Lower leg skin (tissue), 3 donors: ENCODE measurements around the gene APOL2.

ENCODE experiments used
- POLR2A ChIP-seq, 2 donors: fragments of 450-650 bp; IDR thresholded peaks; one replicate each; pipeline ENCODE4 v1.6.1; 2016 to 2017; ENCODE audit warnings: antibody characterized with exemption in 2 of 2, mild to moderate bottlenecking in 1 of 2, moderate library complexity in 1 of 2
- TF ChIP-seq, protein P1 (sequence below), 3 donors: fragments of 450-650 bp; IDR thresholded peaks; one replicate each; pipeline ENCODE4 v1.5.1; 2016; ENCODE audit warnings: antibody characterized with exemption in 3 of 3, mild to moderate bottlenecking in 3 of 3, moderate library complexity in 2 of 3

- TF ChIP-seq, protein P1, sequence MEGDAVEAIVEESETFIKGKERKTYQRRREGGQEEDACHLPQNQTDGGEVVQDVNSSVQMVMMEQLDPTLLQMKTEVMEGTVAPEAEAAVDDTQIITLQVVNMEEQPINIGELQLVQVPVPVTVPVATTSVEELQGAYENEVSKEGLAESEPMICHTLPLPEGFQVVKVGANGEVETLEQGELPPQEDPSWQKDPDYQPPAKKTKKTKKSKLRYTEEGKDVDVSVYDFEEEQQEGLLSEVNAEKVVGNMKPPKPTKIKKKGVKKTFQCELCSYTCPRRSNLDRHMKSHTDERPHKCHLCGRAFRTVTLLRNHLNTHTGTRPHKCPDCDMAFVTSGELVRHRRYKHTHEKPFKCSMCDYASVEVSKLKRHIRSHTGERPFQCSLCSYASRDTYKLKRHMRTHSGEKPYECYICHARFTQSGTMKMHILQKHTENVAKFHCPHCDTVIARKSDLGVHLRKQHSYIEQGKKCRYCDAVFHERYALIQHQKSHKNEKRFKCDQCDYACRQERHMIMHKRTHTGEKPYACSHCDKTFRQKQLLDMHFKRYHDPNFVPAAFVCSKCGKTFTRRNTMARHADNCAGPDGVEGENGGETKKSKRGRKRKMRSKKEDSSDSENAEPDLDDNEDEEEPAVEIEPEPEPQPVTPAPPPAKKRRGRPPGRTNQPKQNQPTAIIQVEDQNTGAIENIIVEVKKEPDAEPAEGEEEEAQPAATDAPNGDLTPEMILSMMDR (IDR thresholded peaks at IDR 0.05), result no peak
- no peak for TF ChIP-seq POLR2A (IDR thresholded peaks at IDR 0.05)
These were observed 17.3 kb downstream of the APOL2 start for GRCh38 chr22:36221799-36222751.
